HL-60 (cell line): Measurements from ENCODE around the gene AP3M1.

Experiments used
- TF ChIP-seq, protein P1 (sequence below): IDR thresholded peaks from one replicate; pipeline ENCODE4 v1.5.1; 2011; ENCODE audit warnings: low read length, control low read depth, inconsistent platforms; ENCODE audit not compliant: insufficient read depth
- TF ChIP-seq, protein P2 (sequence below): IDR thresholded peaks from 2 replicates; pipeline ENCODE4 v1.6.1; 2012; ENCODE audit warnings: low read depth; ENCODE audit not compliant: insufficient replicate concordance

- TF ChIP-seq, protein P1, sequence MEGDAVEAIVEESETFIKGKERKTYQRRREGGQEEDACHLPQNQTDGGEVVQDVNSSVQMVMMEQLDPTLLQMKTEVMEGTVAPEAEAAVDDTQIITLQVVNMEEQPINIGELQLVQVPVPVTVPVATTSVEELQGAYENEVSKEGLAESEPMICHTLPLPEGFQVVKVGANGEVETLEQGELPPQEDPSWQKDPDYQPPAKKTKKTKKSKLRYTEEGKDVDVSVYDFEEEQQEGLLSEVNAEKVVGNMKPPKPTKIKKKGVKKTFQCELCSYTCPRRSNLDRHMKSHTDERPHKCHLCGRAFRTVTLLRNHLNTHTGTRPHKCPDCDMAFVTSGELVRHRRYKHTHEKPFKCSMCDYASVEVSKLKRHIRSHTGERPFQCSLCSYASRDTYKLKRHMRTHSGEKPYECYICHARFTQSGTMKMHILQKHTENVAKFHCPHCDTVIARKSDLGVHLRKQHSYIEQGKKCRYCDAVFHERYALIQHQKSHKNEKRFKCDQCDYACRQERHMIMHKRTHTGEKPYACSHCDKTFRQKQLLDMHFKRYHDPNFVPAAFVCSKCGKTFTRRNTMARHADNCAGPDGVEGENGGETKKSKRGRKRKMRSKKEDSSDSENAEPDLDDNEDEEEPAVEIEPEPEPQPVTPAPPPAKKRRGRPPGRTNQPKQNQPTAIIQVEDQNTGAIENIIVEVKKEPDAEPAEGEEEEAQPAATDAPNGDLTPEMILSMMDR, result no peak
- TF ChIP-seq, protein P2, sequence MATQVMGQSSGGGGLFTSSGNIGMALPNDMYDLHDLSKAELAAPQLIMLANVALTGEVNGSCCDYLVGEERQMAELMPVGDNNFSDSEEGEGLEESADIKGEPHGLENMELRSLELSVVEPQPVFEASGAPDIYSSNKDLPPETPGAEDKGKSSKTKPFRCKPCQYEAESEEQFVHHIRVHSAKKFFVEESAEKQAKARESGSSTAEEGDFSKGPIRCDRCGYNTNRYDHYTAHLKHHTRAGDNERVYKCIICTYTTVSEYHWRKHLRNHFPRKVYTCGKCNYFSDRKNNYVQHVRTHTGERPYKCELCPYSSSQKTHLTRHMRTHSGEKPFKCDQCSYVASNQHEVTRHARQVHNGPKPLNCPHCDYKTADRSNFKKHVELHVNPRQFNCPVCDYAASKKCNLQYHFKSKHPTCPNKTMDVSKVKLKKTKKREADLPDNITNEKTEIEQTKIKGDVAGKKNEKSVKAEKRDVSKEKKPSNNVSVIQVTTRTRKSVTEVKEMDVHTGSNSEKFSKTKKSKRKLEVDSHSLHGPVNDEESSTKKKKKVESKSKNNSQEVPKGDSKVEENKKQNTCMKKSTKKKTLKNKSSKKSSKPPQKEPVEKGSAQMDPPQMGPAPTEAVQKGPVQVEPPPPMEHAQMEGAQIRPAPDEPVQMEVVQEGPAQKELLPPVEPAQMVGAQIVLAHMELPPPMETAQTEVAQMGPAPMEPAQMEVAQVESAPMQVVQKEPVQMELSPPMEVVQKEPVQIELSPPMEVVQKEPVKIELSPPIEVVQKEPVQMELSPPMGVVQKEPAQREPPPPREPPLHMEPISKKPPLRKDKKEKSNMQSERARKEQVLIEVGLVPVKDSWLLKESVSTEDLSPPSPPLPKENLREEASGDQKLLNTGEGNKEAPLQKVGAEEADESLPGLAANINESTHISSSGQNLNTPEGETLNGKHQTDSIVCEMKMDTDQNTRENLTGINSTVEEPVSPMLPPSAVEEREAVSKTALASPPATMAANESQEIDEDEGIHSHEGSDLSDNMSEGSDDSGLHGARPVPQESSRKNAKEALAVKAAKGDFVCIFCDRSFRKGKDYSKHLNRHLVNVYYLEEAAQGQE, result no peak
Observed at GRCh38 chr10:74153123-74153522, 2.5 kb upstream of the AP3M1 start.
